HK-2 (cell line): ENCODE measurements around the gene INPP4B.

ENCODE experiments used
- DNase-seq: peaks from one replicate; pipeline ENCODE4 v3.0.0-alpha.2; 2018; ENCODE audit not compliant: unreplicated experiment

INPP4B gene

GRCh38 chr4:142348613-142349021, 497.5 kb downstream of the INPP4B start:
- no peak for DNase-seq

- DNase-seq, result no peak
Measured at GRCh38 chr4:142347241-142347640, 498.9 kb downstream of the INPP4B start.

GRCh38 chr4:142345924-142346323, 500.2 kb downstream of the INPP4B start:
- DNase-seq, result no peak

- no peak for DNase-seq
Measured at GRCh38 chr4:142341268-142341667, 504.8 kb downstream of the INPP4B start.

- DNase-seq, result no peak
Measured at GRCh38 chr4:142339053-142339452, 507.0 kb downstream of the INPP4B start.

- no peak for DNase-seq
Measured at GRCh38 chr4:142336251-142336934, 509.7 kb downstream of the INPP4B start.

- DNase-seq, result no peak
Measured at GRCh38 chr4:142334931-142335330, 511.2 kb downstream of the INPP4B start.

- no peak for DNase-seq
Measured at GRCh38 chr4:142331646-142332045, 514.5 kb downstream of the INPP4B start.

GRCh38 chr4:142331132-142331531, 515.0 kb downstream of the INPP4B start:
- DNase-seq, result no peak

GRCh38 chr4:142330311-142330710, 515.8 kb downstream of the INPP4B start:
- DNase-seq, result no peak

GRCh38 chr4:142329313-142329712, 516.8 kb downstream of the INPP4B start:
- no peak for DNase-seq

GRCh38 chr4:142326181-142326580, 519.9 kb downstream of the INPP4B start:
- DNase-seq, result no peak

- no peak for DNase-seq
Measured at GRCh38 chr4:142324572-142324971, 521.5 kb downstream of the INPP4B start.

GRCh38 chr4:142322996-142323395, 523.1 kb downstream of the INPP4B start:
- no peak for DNase-seq

- DNase-seq, result no peak
Measured at GRCh38 chr4:142318280-142318679, 527.8 kb downstream of the INPP4B start.

- no peak for DNase-seq
Measured at GRCh38 chr4:142316913-142317312, 529.2 kb downstream of the INPP4B start.

GRCh38 chr4:142316025-142316424, 530.1 kb downstream of the INPP4B start:
- no peak for DNase-seq

- no peak for DNase-seq
Measured at GRCh38 chr4:142314686-142315085, 531.4 kb downstream of the INPP4B start.

- DNase-seq, result no peak
Measured at GRCh38 chr4:142314247-142314646, 531.9 kb downstream of the INPP4B start.

- DNase-seq, result no peak
Measured at GRCh38 chr4:142312391-142312790, 533.7 kb downstream of the INPP4B start.

- no peak for DNase-seq
Measured at GRCh38 chr4:142311916-142312315, 534.2 kb downstream of the INPP4B start.

- no peak for DNase-seq
Measured at GRCh38 chr4:142309772-142310171, 536.3 kb downstream of the INPP4B start.

GRCh38 chr4:142307857-142308256, 538.2 kb downstream of the INPP4B start:
- DNase-seq, result no peak

- DNase-seq, result no peak
Measured at GRCh38 chr4:142297313-142297712, 548.8 kb downstream of the INPP4B start.
